K562 (cell line): ENCODE data around the gene NADK. TPM values are rescaled to one million over a fixed set of nuclear protein-coding genes. Genes with fewer than 3 reads are reported as not detected.

Experiments
- CBX3 ChIP-seq, 2 experiments: IDR thresholded peaks; 1 replicate in 1 of 2; 2 replicates in 1 of 2; pipeline ENCODE4 v1.6.1; 2012; ENCODE audit warnings: inconsistent platforms in 2 of 2, low read length in 2 of 2, borderline replicate concordance in 1 of 2, control low read depth in 1 of 2
- DPF2 ChIP-seq: fragments of 450-650 bp; IDR thresholded peaks from 2 replicates; pipeline ENCODE4 v1.6.1; 2016
- ESRRB ChIP-seq: fragments of 250-450 bp; sonication (Bioruptor Pico); IDR thresholded peaks from 2 replicates; pipeline ENCODE4 v1.5.0; 2020; ENCODE audit warnings: mild to moderate bottlenecking, moderate library complexity, borderline replicate concordance
- ETV6 ChIP-seq, 3 experiments: fragments of 150-350 bp in 1 of 3; sonication (generic) in 1 of 3; formaldehyde crosslinking in 1 of 3; IDR thresholded peaks; 2 replicates each; pipeline versions ENCODE4 v1.6.1 to v1.8.0; 2014 to 2022; ENCODE audit warnings: borderline replicate concordance in 2 of 3, low read depth in 2 of 3, antibody characterized with exemption in 1 of 3, low read length in 1 of 3, mild to moderate bottlenecking in 1 of 3, missing genetic modification reagents in 1 of 3
- FOXJ2 ChIP-seq: fragments of 200-800 bp; sonication (Bioruptor generic); IDR thresholded peaks from 2 replicates; pipeline ENCODE4 v1.6.1; 2016; ENCODE audit warnings: missing genetic modification characterization, missing compliant biosample characterization
- FOXJ3 ChIP-seq: sonication (generic); formaldehyde crosslinking; IDR thresholded peaks from 2 replicates; pipeline ENCODE4 v1.4.0; 2020; ENCODE audit warnings: mild to moderate bottlenecking, missing genetic modification reagents
- FOXK2 ChIP-seq, 2 experiments: fragments of 450-650 bp; IDR thresholded peaks in 1 of 2; conservative IDR thresholded peaks in 1 of 2; 2 replicates each; pipeline ENCODE4 v1.6.1; 2016; ENCODE audit warnings: low read depth in 2 of 2, mild to moderate bottlenecking in 1 of 2
- GABPA ChIP-seq: fragments of 200-800 bp; sonication (Bioruptor generic); conservative IDR thresholded peaks from 2 replicates; pipeline ENCODE4 v1.6.1; 2016; ENCODE audit warnings: low read depth, missing genetic modification characterization, missing compliant biosample characterization
- KAT7 ChIP-seq: sonication (generic); formaldehyde crosslinking; IDR thresholded peaks from 2 replicates; pipeline ENCODE4 v1.8.0; 2022; ENCODE audit warnings: missing genetic modification reagents, mild to moderate bottlenecking, borderline replicate concordance
- MYNN ChIP-seq, 2 experiments: sonication (generic); formaldehyde crosslinking in 1 of 2; IDR thresholded peaks; 2 replicates each; pipeline versions ENCODE4 v1.5.0 to v1.6.1; 2016 to 2020; ENCODE audit warnings: antibody characterized with exemption in 1 of 2, missing genetic modification reagents in 1 of 2
- NCOR1 ChIP-seq: fragments of 450-650 bp; IDR thresholded peaks from 2 replicates; pipeline ENCODE4 v1.6.1; 2016; ENCODE audit warnings: mild to moderate bottlenecking, moderate library complexity
- PTRF ChIP-seq: fragments of 450-650 bp; IDR thresholded peaks from 2 replicates; pipeline ENCODE4 v1.6.1; 2016; ENCODE audit warnings: mild to moderate bottlenecking, missing genetic modification characterization, missing compliant biosample characterization
- PTTG1 ChIP-seq: fragments of 450-650 bp; IDR thresholded peaks from 2 replicates; pipeline ENCODE4 v1.6.1; 2016; ENCODE audit warnings: low read depth, mild to moderate bottlenecking, missing genetic modification characterization, missing compliant biosample characterization
- RBM17 ChIP-seq: fragments of 200-400 bp; formaldehyde crosslinking; IDR thresholded peaks from 2 replicates; pipeline ENCODE4 v1.6.1; 2017; ENCODE audit warnings: low read depth, mild to moderate bottlenecking, low read length, borderline replicate concordance
- SAFB2 ChIP-seq: fragments of 200-400 bp; formaldehyde crosslinking; IDR thresholded peaks from 2 replicates; pipeline ENCODE4 v1.6.1; 2018; ENCODE audit warnings: borderline replicate concordance, low read length, low read depth, moderate library complexity; ENCODE audit not compliant: severe bottlenecking
- SMAD3 ChIP-seq: fragments of 450-650 bp; formaldehyde crosslinking; conservative IDR thresholded peaks from 2 replicates; pipeline ENCODE4 v1.4.0; 2020; ENCODE audit warnings: mild to moderate bottlenecking
- SOX6 ChIP-seq: fragments of 450-650 bp; IDR thresholded peaks from 2 replicates; pipeline ENCODE4 v1.6.1; 2014; ENCODE audit warnings: mild to moderate bottlenecking
- SRSF3 ChIP-seq: fragments of 200-400 bp; formaldehyde crosslinking; IDR thresholded peaks from 2 replicates; pipeline ENCODE4 v1.6.1; 2016; ENCODE audit warnings: mild to moderate bottlenecking, low read length, moderate library complexity; ENCODE audit not compliant: insufficient read depth
- TFAM ChIP-seq: fragments of 250-450 bp; sonication (Bioruptor Pico); conservative IDR thresholded peaks from 2 replicates; pipeline ENCODE4 v1.5.0; 2021; ENCODE audit warnings: mild to moderate bottlenecking, moderate library complexity
- ZNF12 ChIP-seq: sonication (generic); formaldehyde crosslinking; IDR thresholded peaks from 2 replicates; pipeline ENCODE4 v1.4.0; 2020; ENCODE audit warnings: mild to moderate bottlenecking, missing genetic modification reagents
- ZNF57 ChIP-seq: fragments of 450-650 bp; formaldehyde crosslinking; IDR thresholded peaks from 2 replicates; pipeline ENCODE4 v1.4.0; 2020; ENCODE audit warnings: mild to moderate bottlenecking, moderate library complexity
- polyA plus RNA-seq, 8 experiments: library from polyadenylated mRNA; depleted of rRNA in 4 of 8; stranded (reverse) in 5 of 8; unstranded in 3 of 8; fragments of >200 nt; fragmentation: Nextera tagmentation in 2 of 8; fragmentation: Illumina TruSeq in 1 of 8; extraction: Ambion mirVana in 2 of 8; extraction: Trizol in 1 of 8; gene quantifications; 2 replicates each; pipeline versions ENCODE4 v1.2.1 to v1.2.3, GENCODE V29; 2011 to 2014; ENCODE audit warnings: inconsistent platforms in 1 of 8, missing spikeins in 1 of 8
- total RNA-seq, 7 experiments: library from RNA; depleted of rRNA in 6 of 7; stranded (reverse); fragments of >200 nt in 6 of 7; fragmentation: Illumina TruSeq in 2 of 7; extraction: Trizol in 2 of 7; gene quantifications; 2 replicates each; pipeline versions ENCODE4 v1.2.1 to v1.2.3, GENCODE V29; 2011 to 2021; ENCODE audit warnings: low replicate concordance in 1 of 7
- TF ChIP-seq, protein P1 (sequence below): fragments of 250-450 bp; sonication (Bioruptor Pico); IDR thresholded peaks from 2 replicates; pipeline ENCODE4 v1.5.0; 2021; ENCODE audit warnings: mild to moderate bottlenecking, moderate library complexity
- TF ChIP-seq, protein P2 (sequence below): fragments of 250-450 bp; sonication (Bioruptor Pico); IDR thresholded peaks from 2 replicates; pipeline ENCODE4 v1.9.0; 2021; ENCODE audit warnings: mild to moderate bottlenecking, inconsistent platforms

The NADK gene
- total and polyA plus RNA-seq, 9 of the 15 experiments (the other 6 are each of a cell fraction or from before 2014, with no cell fraction given): 1.5 to 135 (median 75.1) TPM

DNA sequence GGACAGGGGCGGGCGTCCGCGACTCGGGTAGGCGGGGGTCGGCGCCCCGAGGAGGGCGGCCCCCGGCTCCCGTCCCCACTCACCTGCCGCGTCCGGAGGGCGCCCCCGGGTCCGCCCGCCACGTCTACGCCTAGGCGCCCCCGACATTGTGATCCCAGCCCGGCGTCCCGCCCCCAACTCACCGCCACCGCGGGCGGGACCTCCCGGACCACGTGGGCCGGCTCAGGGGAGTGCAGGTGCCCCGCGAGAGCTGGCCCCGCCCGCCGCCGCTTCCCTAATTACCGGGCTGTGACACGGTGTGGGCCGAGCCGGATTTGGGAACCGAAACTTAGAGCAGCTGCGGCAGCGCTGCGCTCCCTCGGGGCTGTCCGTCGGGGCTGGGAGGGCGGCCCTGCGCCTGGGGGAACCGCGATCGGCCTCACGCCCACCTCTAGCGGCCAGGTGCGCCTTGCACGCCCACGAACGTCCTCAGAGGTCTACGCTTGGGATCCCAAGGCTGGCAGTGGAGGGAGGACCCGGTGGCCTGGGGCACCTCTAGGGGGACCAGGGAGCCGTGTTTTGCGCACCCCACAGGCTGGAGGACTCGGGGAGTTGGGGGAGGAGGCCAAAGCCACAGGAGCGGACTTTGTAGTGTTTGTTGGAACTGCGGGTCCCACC, 521 bp upstream of the NADK start (continued):
- TF ChIP-seq ESRRB (CRISPR knock-in tag): no peak
- no peak for TF ChIP-seq SAFB2
- no peak for TF ChIP-seq MYNN (IDR thresholded peaks at IDR 0.05)
- TF ChIP-seq MYNN (CRISPR knock-in tag; IDR thresholded peaks at IDR 0.05): no peak
- TF ChIP-seq SMAD3: no peak
- TF ChIP-seq SOX6: peak; percentile 52; the same call in 1 of the 2 replicates
- TF ChIP-seq, protein P1, sequence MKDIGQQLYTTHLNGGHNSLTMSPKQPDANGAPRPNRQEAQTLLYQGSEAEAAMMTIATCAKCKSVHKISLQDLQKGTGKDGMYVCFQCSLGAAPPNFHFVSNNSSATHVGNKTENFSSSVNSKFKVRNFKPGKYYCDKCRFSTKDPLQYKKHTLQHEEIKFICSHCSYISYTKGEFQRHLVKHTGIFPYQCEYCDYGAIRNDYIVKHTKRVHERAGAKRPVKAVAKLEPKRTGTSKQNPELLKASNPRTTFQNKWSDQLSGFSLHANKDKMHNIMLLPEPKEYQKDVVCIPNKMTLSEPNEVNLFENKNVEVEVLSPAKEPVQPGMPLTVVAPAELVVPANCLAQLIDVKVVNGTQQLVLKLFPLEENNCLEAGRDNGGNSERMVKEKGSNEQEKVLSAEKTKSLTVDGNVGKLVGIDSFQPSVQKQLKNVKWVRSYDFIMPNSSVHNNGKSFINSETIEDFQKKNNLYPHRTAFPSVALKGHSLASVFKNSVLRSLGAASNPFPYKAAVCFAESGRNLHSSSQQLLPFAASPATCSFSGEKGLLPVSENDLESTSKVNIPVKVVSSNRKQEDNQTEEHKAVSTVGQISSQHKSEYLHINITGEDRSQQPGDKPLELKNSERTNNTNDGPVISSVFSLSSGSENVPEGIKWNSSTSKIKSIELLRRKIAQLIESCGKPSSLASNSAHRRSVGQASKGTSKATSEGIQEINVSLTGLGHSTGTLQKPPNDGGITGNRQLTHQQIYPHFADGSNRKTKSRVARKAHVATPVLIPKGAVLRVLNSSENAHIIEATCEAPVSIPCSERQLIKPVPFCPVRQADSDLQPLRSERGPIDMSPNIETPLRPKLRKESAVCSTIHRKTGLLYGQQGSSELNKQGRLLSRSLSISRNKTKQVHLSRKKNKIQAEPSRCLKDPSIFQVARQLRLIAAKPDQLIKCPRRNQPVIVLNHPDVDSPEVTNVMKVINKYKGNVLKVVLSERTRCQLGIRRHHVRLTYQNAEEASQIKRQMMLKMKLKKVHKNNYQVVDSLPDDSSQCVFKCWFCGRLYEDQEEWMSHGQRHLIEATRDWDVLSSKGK (CRISPR knock-in tag): no peak
- no peak for TF ChIP-seq ETV6 (IDR thresholded peaks at IDR 0.05; ENCODE audit: borderline replicate concordance in 1 of 2, low read depth in 2 of 2, low read length in 1 of 2)
- no peak; the same call in 1 of the 2 replicates for TF ChIP-seq ETV6 (CRISPR knock-in tag; IDR thresholded peaks at IDR 0.05; ENCODE audit: borderline replicate concordance)
- TF ChIP-seq FOXK2 (conservative IDR thresholded peaks at IDR 0.05 in 1 of 2, IDR thresholded peaks at IDR 0.05 in 1 of 2; ENCODE audit: low read depth in 2 of 2): peak; percentile 23 to 33; a peak in 1 of 4 replicates
- TF ChIP-seq KAT7: peak; percentile 91
- TF ChIP-seq PTRF: no peak
- TF ChIP-seq PTTG1: no peak
- TF ChIP-seq NCOR1: no peak
- TF ChIP-seq SRSF3: no peak
- TF ChIP-seq ZNF12 (CRISPR knock-in tag): no peak
- TF ChIP-seq GABPA (tag): no peak
- no peak; the same call in 1 of the 2 replicates for TF ChIP-seq ZNF57 (CRISPR knock-in tag)
- TF ChIP-seq FOXJ3 (CRISPR knock-in tag): no peak
- TF ChIP-seq, protein P2, sequence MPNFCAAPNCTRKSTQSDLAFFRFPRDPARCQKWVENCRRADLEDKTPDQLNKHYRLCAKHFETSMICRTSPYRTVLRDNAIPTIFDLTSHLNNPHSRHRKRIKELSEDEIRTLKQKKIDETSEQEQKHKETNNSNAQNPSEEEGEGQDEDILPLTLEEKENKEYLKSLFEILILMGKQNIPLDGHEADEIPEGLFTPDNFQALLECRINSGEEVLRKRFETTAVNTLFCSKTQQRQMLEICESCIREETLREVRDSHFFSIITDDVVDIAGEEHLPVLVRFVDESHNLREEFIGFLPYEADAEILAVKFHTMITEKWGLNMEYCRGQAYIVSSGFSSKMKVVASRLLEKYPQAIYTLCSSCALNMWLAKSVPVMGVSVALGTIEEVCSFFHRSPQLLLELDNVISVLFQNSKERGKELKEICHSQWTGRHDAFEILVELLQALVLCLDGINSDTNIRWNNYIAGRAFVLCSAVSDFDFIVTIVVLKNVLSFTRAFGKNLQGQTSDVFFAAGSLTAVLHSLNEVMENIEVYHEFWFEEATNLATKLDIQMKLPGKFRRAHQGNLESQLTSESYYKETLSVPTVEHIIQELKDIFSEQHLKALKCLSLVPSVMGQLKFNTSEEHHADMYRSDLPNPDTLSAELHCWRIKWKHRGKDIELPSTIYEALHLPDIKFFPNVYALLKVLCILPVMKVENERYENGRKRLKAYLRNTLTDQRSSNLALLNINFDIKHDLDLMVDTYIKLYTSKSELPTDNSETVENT (CRISPR knock-in tag): no peak
- peak in 1 of 2 experiments; percentile 53; a peak in 1 of 3 replicates for TF ChIP-seq CBX3 (IDR thresholded peaks at IDR 0.05; ENCODE audit: borderline replicate concordance in 1 of 2, low read length in 2 of 2)
- no peak for TF ChIP-seq TFAM
- peak; percentile 41; the same call in 1 of the 2 replicates for TF ChIP-seq DPF2
- TF ChIP-seq FOXJ2 (tag): no peak
- no peak for TF ChIP-seq RBM17
